ENCODE data around the gene IQGAP2.

IQGAP2 gene

GRCh38 chr5:76483881-76484280, 80.8 kb downstream of the IQGAP2 start:
- H3K4me1 ChIP-seq (ENCODE audit: control insufficient read depth in 1 of 2, insufficient read depth in 2 of 2, low read length in 2 of 2), result peaks cover 0 to 3% of the 10 kb centered on the region in 2 donors
- H3K4me3 ChIP-seq (ENCODE audit: low read depth in 1 of 2, low read length in 2 of 2), result no peak overlapping the region
- no peaks in the 10 kb centered on the region for H3K27me3 ChIP-seq (ENCODE audit: low read depth, low read length)
- H3K36me3 ChIP-seq (ENCODE audit: control insufficient read depth in 1 of 2, insufficient read depth in 2 of 2, low read length in 2 of 2), result no peaks in the 10 kb centered on the region
- H3K27ac ChIP-seq (ENCODE audit: low read length), result no peak overlapping the region
- no peaks in the 10 kb centered on the region for H3K9me3 ChIP-seq (ENCODE audit: control insufficient read depth in 1 of 2, low read length in 2 of 2)

GRCh38 chr5:76485511-76485910, 82.4 kb downstream of the IQGAP2 start:
- Histone ChIP-seq H3K9me3 (ENCODE audit: control insufficient read depth in 1 of 2, low read length in 2 of 2) (no peaks in the 10 kb centered on the region), H3K36me3 (ENCODE audit: control insufficient read depth in 1 of 2, insufficient read depth in 2 of 2, low read length in 2 of 2) (no peaks in the 10 kb centered on the region), H3K27me3 (ENCODE audit: low read depth, low read length) (no peaks in the 10 kb centered on the region), H3K4me3 (ENCODE audit: low read depth in 1 of 2, low read length in 2 of 2) (no peak overlapping the region), H3K27ac (ENCODE audit: low read length) (no peak overlapping the region), H3K4me1 (ENCODE audit: control insufficient read depth in 1 of 2, insufficient read depth in 2 of 2, low read length in 2 of 2) (no peaks in the 10 kb centered on the region)

- no peaks in the 10 kb centered on the region for H3K9me3 ChIP-seq (ENCODE audit: control insufficient read depth in 1 of 2, low read length in 2 of 2)
- no peaks in the 10 kb centered on the region for H3K36me3 ChIP-seq (ENCODE audit: control insufficient read depth in 1 of 2, insufficient read depth in 2 of 2, low read length in 2 of 2)
- no peak overlapping the region for H3K27ac ChIP-seq (ENCODE audit: low read length)
- no peaks in the 10 kb centered on the region for H3K27me3 ChIP-seq (ENCODE audit: low read depth, low read length)
- H3K4me3 ChIP-seq (ENCODE audit: low read depth in 1 of 2, low read length in 2 of 2), result no peak overlapping the region
- H3K4me1 ChIP-seq (ENCODE audit: control insufficient read depth in 1 of 2, insufficient read depth in 2 of 2, low read length in 2 of 2), result no peaks in the 10 kb centered on the region
Observed at GRCh38 chr5:76487386-76487785, 84.3 kb downstream of the IQGAP2 start.

GRCh38 chr5:76487821-76488220, 84.7 kb downstream of the IQGAP2 start:
- no peaks in the 10 kb centered on the region for H3K27me3 ChIP-seq (ENCODE audit: low read depth, low read length)

GRCh38 chr5:76488969-76489368, 85.9 kb downstream of the IQGAP2 start:
- no peaks in the 10 kb centered on the region for H3K36me3 ChIP-seq (ENCODE audit: control insufficient read depth in 1 of 2, insufficient read depth in 2 of 2, low read length in 2 of 2)
- H3K27ac ChIP-seq (ENCODE audit: low read length), result no peak overlapping the region
- H3K9me3 ChIP-seq (ENCODE audit: control insufficient read depth in 1 of 2, low read length in 2 of 2), result no peaks in the 10 kb centered on the region
- H3K27me3 ChIP-seq (ENCODE audit: low read depth, low read length), result no peaks in the 10 kb centered on the region
- no peaks in the 10 kb centered on the region for H3K4me1 ChIP-seq (ENCODE audit: control insufficient read depth in 1 of 2, insufficient read depth in 2 of 2, low read length in 2 of 2)
- no peak overlapping the region for H3K4me3 ChIP-seq (ENCODE audit: low read depth in 1 of 2, low read length in 2 of 2)

More at GRCh38 chr5:76487821-76488220, 84.7 kb downstream of the IQGAP2 start:
- Histone ChIP-seq H3K4me1 (ENCODE audit: control insufficient read depth in 1 of 2, insufficient read depth in 2 of 2, low read length in 2 of 2) (no peaks in the 10 kb centered on the region), H3K36me3 (ENCODE audit: control insufficient read depth in 1 of 2, insufficient read depth in 2 of 2, low read length in 2 of 2) (no peaks in the 10 kb centered on the region), H3K27ac (ENCODE audit: low read length) (no peak overlapping the region), H3K9me3 (ENCODE audit: control insufficient read depth in 1 of 2, low read length in 2 of 2) (no peaks in the 10 kb centered on the region), H3K4me3 (ENCODE audit: low read depth in 1 of 2, low read length in 2 of 2) (no peak overlapping the region)

- no peaks in the 10 kb centered on the region for H3K4me1 ChIP-seq (ENCODE audit: control insufficient read depth in 1 of 2, insufficient read depth in 2 of 2, low read length in 2 of 2)
- no peak overlapping the region for H3K27ac ChIP-seq (ENCODE audit: low read length)
- no peak overlapping the region for H3K4me3 ChIP-seq (ENCODE audit: low read depth in 1 of 2, low read length in 2 of 2)
- no peaks in the 10 kb centered on the region for H3K36me3 ChIP-seq (ENCODE audit: control insufficient read depth in 1 of 2, insufficient read depth in 2 of 2, low read length in 2 of 2)
- no peaks in the 10 kb centered on the region for H3K27me3 ChIP-seq (ENCODE audit: low read depth, low read length)
- H3K9me3 ChIP-seq (ENCODE audit: control insufficient read depth in 1 of 2, low read length in 2 of 2), result no peaks in the 10 kb centered on the region
Observed at GRCh38 chr5:76489877-76490688, 87.0 kb downstream of the IQGAP2 start.

GRCh38 chr5:76490960-76491359, 87.9 kb downstream of the IQGAP2 start:
- Histone ChIP-seq H3K36me3 (ENCODE audit: control insufficient read depth in 1 of 2, insufficient read depth in 2 of 2, low read length in 2 of 2) (no peaks in the 10 kb centered on the region), H3K4me1 (ENCODE audit: control insufficient read depth in 1 of 2, insufficient read depth in 2 of 2, low read length in 2 of 2) (no peaks in the 10 kb centered on the region), H3K27me3 (ENCODE audit: low read depth, low read length) (no peaks in the 10 kb centered on the region), H3K4me3 (ENCODE audit: low read depth in 1 of 2, low read length in 2 of 2) (no peak overlapping the region), H3K9me3 (ENCODE audit: control insufficient read depth in 1 of 2, low read length in 2 of 2) (no peaks in the 10 kb centered on the region), H3K27ac (ENCODE audit: low read length) (no peak overlapping the region)

- H3K4me1 ChIP-seq (ENCODE audit: control insufficient read depth in 1 of 2, insufficient read depth in 2 of 2, low read length in 2 of 2), result no peaks in the 10 kb centered on the region
- H3K9me3 ChIP-seq (ENCODE audit: control insufficient read depth in 1 of 2, low read length in 2 of 2), result no peaks in the 10 kb centered on the region
- H3K27ac ChIP-seq (ENCODE audit: low read length), result no peak overlapping the region
- H3K4me3 ChIP-seq (ENCODE audit: low read depth in 1 of 2, low read length in 2 of 2), result no peak overlapping the region
- H3K27me3 ChIP-seq (ENCODE audit: low read depth, low read length), result no peaks in the 10 kb centered on the region
- no peaks in the 10 kb centered on the region for H3K36me3 ChIP-seq (ENCODE audit: control insufficient read depth in 1 of 2, insufficient read depth in 2 of 2, low read length in 2 of 2)
Observed at GRCh38 chr5:76492819-76493189, 89.7 kb downstream of the IQGAP2 start.

GRCh38 chr5:76493190-76493837, 90.2 kb downstream of the IQGAP2 start:
- Histone ChIP-seq H3K4me3 (ENCODE audit: low read depth in 1 of 2, low read length in 2 of 2) (no peak overlapping the region), H3K27ac (ENCODE audit: low read length) (no peak overlapping the region), H3K4me1 (ENCODE audit: control insufficient read depth in 1 of 2, insufficient read depth in 2 of 2, low read length in 2 of 2) (no peaks in the 10 kb centered on the region), H3K9me3 (ENCODE audit: control insufficient read depth in 1 of 2, low read length in 2 of 2) (no peaks in the 10 kb centered on the region), H3K36me3 (ENCODE audit: control insufficient read depth in 1 of 2, insufficient read depth in 2 of 2, low read length in 2 of 2) (no peaks in the 10 kb centered on the region), H3K27me3 (ENCODE audit: low read depth, low read length) (no peaks in the 10 kb centered on the region)

- Histone ChIP-seq H3K9me3 (ENCODE audit: control insufficient read depth in 1 of 2, low read length in 2 of 2) (no peaks in the 10 kb centered on the region), H3K36me3 (ENCODE audit: control insufficient read depth in 1 of 2, insufficient read depth in 2 of 2, low read length in 2 of 2) (no peaks in the 10 kb centered on the region), H3K4me3 (ENCODE audit: low read depth in 1 of 2, low read length in 2 of 2) (no peak overlapping the region), H3K27ac (ENCODE audit: low read length) (no peak overlapping the region), H3K4me1 (ENCODE audit: control insufficient read depth in 1 of 2, insufficient read depth in 2 of 2, low read length in 2 of 2) (no peaks in the 10 kb centered on the region), H3K27me3 (ENCODE audit: low read depth, low read length) (no peaks in the 10 kb centered on the region)
Observed at GRCh38 chr5:76494201-76494600, 91.1 kb downstream of the IQGAP2 start.

GRCh38 chr5:76495870-76496269, 92.8 kb downstream of the IQGAP2 start:
- H3K36me3 ChIP-seq (ENCODE audit: control insufficient read depth in 1 of 2, insufficient read depth in 2 of 2, low read length in 2 of 2), result no peaks in the 10 kb centered on the region
- H3K4me3 ChIP-seq (ENCODE audit: low read depth in 1 of 2, low read length in 2 of 2), result no peak overlapping the region
- H3K27me3 ChIP-seq (ENCODE audit: low read depth, low read length), result no peaks in the 10 kb centered on the region
- no peak overlapping the region for H3K27ac ChIP-seq (ENCODE audit: low read length)
- H3K4me1 ChIP-seq (ENCODE audit: control insufficient read depth in 1 of 2, insufficient read depth in 2 of 2, low read length in 2 of 2), result no peaks in the 10 kb centered on the region
- no peaks in the 10 kb centered on the region for H3K9me3 ChIP-seq (ENCODE audit: control insufficient read depth in 1 of 2, low read length in 2 of 2)

All from muscle layer of duodenum (tissue), 2 donors.